ENCODE results near the gene WDR74.
A peak's percentile ranks its signal among the peaks of the same experiment; 100 is the strongest.
"Not testable (repeated sequence)": the region's sequence is repeated elsewhere in the genome, so short reads cannot be mapped to it uniquely, and the experiment has no call there.

The WDR74 gene

GRCh38 chr11:62840721-62841360 lies 1.5 kb upstream of the WDR74 start:
- H3K27ac Mint-ChIP-seq, H3K4me3 Mint-ChIP-seq, H3K9me3 Mint-ChIP-seq, H3K27me3 Mint-ChIP-seq: not testable (repeated sequence)
- H3K36me3 Mint-ChIP-seq (ENCODE audit: low read depth), result peaks cover 35% of the 10 kb centered on the region
- peak; percentile 88 for DNase-seq
- H3K4me1 Mint-ChIP-seq (ENCODE audit: low read depth), result peaks cover 32% of the 10 kb centered on the region

DNA sequence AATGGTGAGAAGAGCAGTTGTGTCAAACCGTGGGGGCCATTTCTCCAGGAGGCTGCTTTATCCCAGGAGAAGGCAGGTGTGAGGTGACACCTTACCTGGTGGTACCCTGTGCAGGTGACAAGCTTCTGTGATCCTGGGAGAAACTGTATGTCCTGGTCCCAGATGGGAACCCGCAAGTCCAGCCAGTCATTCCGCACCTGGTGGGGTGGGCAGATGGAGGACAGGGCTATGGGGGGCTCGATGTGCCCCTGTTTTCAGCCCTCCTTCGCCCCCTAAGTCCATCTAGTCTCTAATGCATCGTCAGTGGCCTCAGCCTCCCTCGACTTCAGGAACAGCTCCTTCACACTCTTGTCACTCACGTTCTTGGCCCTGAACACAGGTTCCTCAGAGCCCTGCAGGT lies 4.1 kb downstream of the WDR74 start:
- Mint-ChIP-seq H3K36me3 (ENCODE audit: low read depth) (peaks cover 84% of the 10 kb centered on the region), H3K4me1 (ENCODE audit: low read depth) (peaks cover 69% of the 10 kb centered on the region), H3K4me3 (no peak overlapping the region), H3K9me3 (no peaks in the 10 kb centered on the region), H3K27ac (peak overlapping the region; percentile 86), H3K27me3 (no peaks in the 10 kb centered on the region)
- no peak for DNase-seq

- peaks cover 77% of the 10 kb centered on the region for H3K36me3 Mint-ChIP-seq (ENCODE audit: low read depth)
- no peaks in the 10 kb centered on the region for H3K27me3 Mint-ChIP-seq
- peak within 1 kb of the TSS; percentile 100 for H3K27ac Mint-ChIP-seq
- H3K9me3 Mint-ChIP-seq, result no peaks in the 10 kb centered on the region
- DNase-seq, result no peak
- H3K4me1 Mint-ChIP-seq (ENCODE audit: low read depth), result peaks cover 65% of the 10 kb centered on the region
- H3K4me3 Mint-ChIP-seq, result peak within 1 kb of the TSS; percentile 93
Measured at GRCh38 chr11:62832336-62833234, 6.8 kb downstream of the WDR74 start, which contains the start of gene TEX54. TSS of gene TEX54 (minus strand) at chr11:62832841.

GRCh38 chr11:62831520-62832335 lies 7.7 kb downstream of the WDR74 start, which contains the start of gene STX5:
TSS of gene STX5 (minus strand) at chr11:62832051. CDS start at chr11:62831243, 808 bp downstream.
- peaks cover 59% of the 10 kb centered on the region for H3K4me1 Mint-ChIP-seq (ENCODE audit: low read depth)
- H3K27me3 Mint-ChIP-seq, result no peaks in the 10 kb centered on the region
- H3K27ac Mint-ChIP-seq, result peak within 1 kb of the TSS; percentile 100
- peak; percentile 100 for DNase-seq
- H3K9me3 Mint-ChIP-seq, result no peaks in the 10 kb centered on the region
- peaks cover 78% of the 10 kb centered on the region for H3K36me3 Mint-ChIP-seq (ENCODE audit: low read depth)
- H3K4me3 Mint-ChIP-seq, result peak within 1 kb of the TSS; percentile 93

DNA sequence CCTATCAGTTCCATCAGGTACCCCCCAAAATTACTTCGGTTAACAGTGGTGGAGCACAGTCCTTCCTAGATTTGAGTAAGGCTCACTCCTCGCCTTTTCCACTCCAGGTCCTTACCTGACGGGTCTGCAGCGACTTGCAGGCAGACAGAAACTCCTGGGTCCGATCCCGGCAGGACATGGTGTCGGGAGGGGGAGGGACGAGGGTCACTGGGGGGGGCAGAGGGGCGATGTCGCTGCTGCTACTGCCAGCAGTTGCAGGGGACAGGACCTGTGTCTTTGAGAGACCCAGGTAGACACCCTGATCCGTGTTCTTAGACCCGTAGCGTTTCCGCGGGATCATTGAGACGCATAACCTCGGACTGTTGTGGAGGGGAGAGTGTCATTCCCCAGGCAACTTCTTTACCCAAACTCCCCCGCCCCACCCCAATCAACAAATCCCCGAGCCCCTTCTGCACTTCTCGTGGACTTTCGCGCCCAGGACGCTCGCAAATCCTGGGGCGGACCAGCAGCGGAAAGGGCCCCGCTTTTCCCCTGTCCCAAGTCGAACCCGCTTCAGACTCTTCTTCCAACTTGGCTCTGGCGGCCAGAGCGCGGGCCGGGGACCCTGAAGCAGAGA lies 8.4 kb downstream of the WDR74 start:
- DNase-seq, result no peak
- H3K9me3 Mint-ChIP-seq, result no peaks in the 10 kb centered on the region
- H3K4me1 Mint-ChIP-seq (ENCODE audit: low read depth), result peaks cover 53% of the 10 kb centered on the region
- peak overlapping the region; percentile 100 for H3K27ac Mint-ChIP-seq
- H3K36me3 Mint-ChIP-seq (ENCODE audit: low read depth), result peaks cover 72% of the 10 kb centered on the region
- H3K27me3 Mint-ChIP-seq, result no peaks in the 10 kb centered on the region
- peak overlapping the region; percentile 93 for H3K4me3 Mint-ChIP-seq

GRCh38 chr11:62828130-62828529 lies 11.3 kb downstream of the WDR74 start:
- H3K4me3 Mint-ChIP-seq, DNase-seq, H3K27me3 Mint-ChIP-seq, H3K9me3 Mint-ChIP-seq: not testable (repeated sequence)
- peaks cover 38% of the 10 kb centered on the region for H3K4me1 Mint-ChIP-seq (ENCODE audit: low read depth)
- peak overlapping the region; percentile 26 for H3K27ac Mint-ChIP-seq
- peaks cover 73% of the 10 kb centered on the region for H3K36me3 Mint-ChIP-seq (ENCODE audit: low read depth)

DNA sequence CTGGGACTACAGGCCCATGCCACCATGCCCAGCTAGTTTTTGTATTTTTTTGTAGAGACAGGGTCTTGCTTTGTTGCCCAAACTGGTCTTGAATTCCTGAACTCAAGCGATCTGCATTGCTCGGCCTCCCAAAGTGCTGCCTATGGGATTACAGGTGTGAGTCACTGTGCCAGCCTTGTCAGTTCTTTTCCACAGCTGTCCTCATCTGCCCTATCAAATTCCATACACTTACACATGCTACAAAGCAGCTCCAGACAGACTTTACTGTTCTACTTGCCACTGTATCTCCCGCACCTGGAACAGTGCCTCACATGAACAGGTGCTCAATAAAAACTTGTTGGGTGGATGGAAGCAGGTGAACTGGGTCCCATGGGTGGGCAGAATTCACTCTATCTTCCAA lies 15.7 kb downstream of the WDR74 start:
- DNase-seq, result no peak
- H3K9me3 Mint-ChIP-seq, result no peaks in the 10 kb centered on the region
- H3K4me1 Mint-ChIP-seq (ENCODE audit: low read depth), result peaks cover 12% of the 10 kb centered on the region
- peaks cover 75% of the 10 kb centered on the region for H3K36me3 Mint-ChIP-seq (ENCODE audit: low read depth)
- H3K4me3 Mint-ChIP-seq, result no peak overlapping the region
- peak overlapping the region; percentile 61 for H3K27ac Mint-ChIP-seq
- H3K27me3 Mint-ChIP-seq, result no peaks in the 10 kb centered on the region

- Mint-ChIP-seq H3K4me3 (no peak overlapping the region), H3K27ac (no peak overlapping the region), H3K27me3 (no peaks in the 10 kb centered on the region)
Measured at GRCh38 chr11:62817129-62817528, 22.3 kb downstream of the WDR74 start.

DNA sequence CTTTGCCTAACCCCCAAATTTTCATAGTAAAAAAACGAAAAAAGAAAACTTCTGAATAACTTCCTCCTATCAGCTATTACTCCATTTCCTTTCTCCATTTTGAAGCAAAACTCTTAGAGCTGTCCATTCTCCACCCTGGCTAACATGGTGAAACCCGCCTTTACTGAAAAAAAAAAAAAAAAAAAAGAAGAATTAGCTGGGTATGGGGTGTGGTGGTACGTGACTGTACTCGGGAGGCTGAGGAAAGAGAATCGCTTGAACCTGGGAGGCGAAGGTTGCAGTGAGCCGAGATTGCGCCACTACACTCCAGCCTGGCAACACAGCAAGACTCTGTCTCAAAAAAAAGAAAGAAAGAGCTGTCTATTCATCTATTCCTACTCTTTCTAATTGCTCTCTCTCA lies 22.8 kb downstream of the WDR74 start:
- Mint-ChIP-seq H3K4me3 (no peak overlapping the region), H3K9me3 (no peaks in the 10 kb centered on the region), H3K27me3 (no peaks in the 10 kb centered on the region), H3K4me1 (ENCODE audit: low read depth) (peaks cover 1% of the 10 kb centered on the region), H3K36me3 (ENCODE audit: low read depth) (peaks cover 51% of the 10 kb centered on the region), H3K27ac (no peak overlapping the region)
- no peak for DNase-seq

More at GRCh38 chr11:62817129-62817528, 22.3 kb downstream of the WDR74 start:
- no peaks in the 10 kb centered on the region for H3K9me3 Mint-ChIP-seq
- DNase-seq, result no peak
- H3K36me3 Mint-ChIP-seq (ENCODE audit: low read depth), result peaks cover 53% of the 10 kb centered on the region
- peaks cover 1% of the 10 kb centered on the region for H3K4me1 Mint-ChIP-seq (ENCODE audit: low read depth)

- Mint-ChIP-seq H3K36me3 (ENCODE audit: low read depth) (peaks cover 21% of the 10 kb centered on the region), H3K27ac (no peak overlapping the region), H3K27me3 (no peaks in the 10 kb centered on the region), H3K4me1 (ENCODE audit: low read depth) (peaks cover 6% of the 10 kb centered on the region), H3K9me3 (no peaks in the 10 kb centered on the region), H3K4me3 (no peak overlapping the region)
- DNase-seq, result no peak
Measured at GRCh38 chr11:62811659-62812058, 27.7 kb downstream of the WDR74 start.

- Mint-ChIP-seq H3K27ac (peak overlapping the region; percentile 1), H3K27me3 (no peaks in the 10 kb centered on the region), H3K4me1 (ENCODE audit: low read depth) (peaks cover 14% of the 10 kb centered on the region), H3K9me3 (no peaks in the 10 kb centered on the region), H3K4me3 (no peak overlapping the region), H3K36me3 (ENCODE audit: low read depth) (peaks cover 16% of the 10 kb centered on the region)
- no peak for DNase-seq
Measured at GRCh38 chr11:62810748-62811147, 28.6 kb downstream of the WDR74 start.

- H3K27ac Mint-ChIP-seq, result peak overlapping the region; percentile 99
- no peak for DNase-seq
Measured at GRCh38 chr11:62806611-62807121, 32.7 kb downstream of the WDR74 start.

GRCh38 chr11:62805961-62806441 lies 33.4 kb downstream of the WDR74 start:
- peak overlapping the region; percentile 99 for H3K27ac Mint-ChIP-seq
- peaks cover 51% of the 10 kb centered on the region for H3K36me3 Mint-ChIP-seq (ENCODE audit: low read depth)
- H3K27me3 Mint-ChIP-seq, result no peaks in the 10 kb centered on the region
- peaks cover 47% of the 10 kb centered on the region for H3K4me1 Mint-ChIP-seq (ENCODE audit: low read depth)
- peak overlapping the region; percentile 100 for H3K4me3 Mint-ChIP-seq
- peak; percentile 58 for DNase-seq
- H3K9me3 Mint-ChIP-seq, result no peaks in the 10 kb centered on the region

More at GRCh38 chr11:62806611-62807121, 32.7 kb downstream of the WDR74 start:
- H3K4me1 Mint-ChIP-seq (ENCODE audit: low read depth), result peaks cover 41% of the 10 kb centered on the region
- H3K4me3 Mint-ChIP-seq, result peak overlapping the region; percentile 100
- H3K9me3 Mint-ChIP-seq, result no peaks in the 10 kb centered on the region
- H3K27me3 Mint-ChIP-seq, result no peaks in the 10 kb centered on the region
- H3K36me3 Mint-ChIP-seq (ENCODE audit: low read depth), result peaks cover 44% of the 10 kb centered on the region

All from activated T-cell treated with anti-CD3 and anti-CD28 coated beads, Interleukin-2, amount 50 U/mL, for 24 hours (primary cell).